NCI-H69 (cell line): ENCODE data around the gene OR2AG2.
A peak's percentile ranks its signal among the peaks of the same experiment; 100 is the strongest.
"Not testable (repeated sequence)": the region's sequence is repeated elsewhere in the genome, so short reads cannot be mapped to it uniquely, and the experiment has no call there.

Source experiments
- DNase-seq: peaks from one replicate; lab custom pipeline; 2025; lab: John Stamatoyannopoulos, UW

Gene OR2AG2, protein sequence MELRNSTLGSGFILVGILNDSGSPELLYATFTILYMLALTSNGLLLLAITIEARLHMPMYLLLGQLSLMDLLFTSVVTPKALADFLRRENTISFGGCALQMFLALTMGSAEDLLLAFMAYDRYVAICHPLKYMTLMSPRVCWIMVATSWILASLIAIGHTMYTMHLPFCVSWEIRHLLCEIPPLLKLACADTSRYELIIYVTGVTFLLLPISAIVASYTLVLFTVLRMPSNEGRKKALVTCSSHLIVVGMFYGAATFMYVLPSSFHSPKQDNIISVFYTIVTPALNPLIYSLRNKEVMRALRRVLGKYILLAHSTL

DNA sequence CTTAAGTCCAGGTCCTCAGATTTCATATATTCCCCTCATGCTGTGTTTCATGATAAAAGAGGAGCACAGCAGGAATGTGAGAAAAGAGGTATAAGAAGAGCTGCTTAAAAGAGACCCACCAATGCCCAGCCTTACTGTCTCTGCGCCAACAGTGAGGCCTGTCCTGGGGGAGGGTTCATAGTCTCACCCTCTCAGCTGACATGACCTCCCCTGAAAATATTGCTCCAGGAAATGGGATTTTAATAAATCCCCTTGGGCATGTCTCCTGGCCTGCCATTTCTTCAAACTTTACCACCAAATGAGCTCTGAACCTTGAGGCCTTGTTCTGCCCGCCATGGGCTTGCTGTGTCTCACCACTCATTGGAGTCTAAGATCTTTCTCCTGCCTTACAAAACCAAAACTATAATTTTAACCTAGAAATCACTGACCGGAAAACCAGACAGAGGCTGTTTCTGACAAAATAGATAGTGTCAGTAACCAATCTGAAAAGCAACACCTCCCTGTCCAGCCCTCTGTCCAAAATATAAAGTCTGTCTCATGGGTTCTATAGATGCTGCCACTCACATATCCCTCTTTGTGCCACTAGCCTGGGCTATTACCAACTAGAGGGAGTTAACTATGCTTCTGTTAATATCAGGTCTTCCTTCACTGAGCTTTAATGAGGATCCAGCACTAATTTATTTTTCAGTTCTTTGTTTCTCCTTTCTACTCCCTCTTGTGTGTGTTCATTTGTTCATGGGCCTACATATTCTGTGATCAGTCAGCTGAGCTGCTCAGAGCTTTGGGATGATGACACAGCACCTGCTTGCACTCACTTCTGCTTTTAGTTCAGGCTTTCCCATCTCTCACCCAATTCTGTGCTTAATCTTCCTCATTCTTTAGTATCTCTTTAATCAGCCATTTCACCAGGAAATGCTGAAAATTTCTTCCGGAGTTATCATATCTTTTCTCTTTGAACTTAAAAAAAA lies at the start of gene OR2AG2:
TSS of gene OR2AG2 (minus strand) at position 51 of the 968 bp plus-strand sequence. CDS start 3,019 bp downstream, outside the sequence.
- DNase-seq = no peak

DNA sequence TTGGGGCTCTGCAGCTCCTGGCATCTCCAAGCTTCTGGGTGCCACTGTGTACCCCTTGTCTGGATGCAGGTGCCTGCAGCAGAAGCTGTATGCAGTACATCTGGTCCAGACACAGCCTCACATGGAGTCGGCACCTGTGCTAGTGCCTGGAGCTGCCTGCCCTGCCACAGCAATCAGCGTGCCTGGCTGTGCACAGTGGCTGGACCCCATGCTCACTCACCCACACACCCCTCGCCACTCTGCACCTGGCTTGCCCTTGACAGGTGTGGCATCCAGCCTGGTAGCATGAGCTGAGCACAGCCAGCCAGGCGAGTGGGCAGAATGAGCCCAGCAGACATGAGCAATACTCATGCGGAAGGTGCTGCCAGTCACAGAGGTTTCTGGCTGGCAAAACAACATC lies 47.2 kb upstream of the OR2AG2 start:
- DNase-seq = no peak

GRCh38 chr11:6817694-6818093 lies 45.9 kb upstream of the OR2AG2 start:
- DNase-seq = peak; percentile 8

- DNase-seq = no peak
Measured at GRCh38 chr11:6813656-6814055, 41.9 kb upstream of the OR2AG2 start.

GRCh38 chr11:6812390-6813005 lies 40.7 kb upstream of the OR2AG2 start:
- peak; percentile 38 for DNase-seq

GRCh38 chr11:6801075-6801474 lies 29.3 kb upstream of the OR2AG2 start:
- DNase-seq = not testable (repeated sequence)

- no peak for DNase-seq
Measured at GRCh38 chr11:6799402-6799801, 27.6 kb upstream of the OR2AG2 start, which contains the start of gene OR6A2. Gene OR6A2 (minus strand): TSS chr11:6799689. CDS start chr11:6795708, 3,981 bp downstream.

GRCh38 chr11:6794639-6795038 lies 22.9 kb upstream of the OR2AG2 start:
- DNase-seq = no peak

DNA sequence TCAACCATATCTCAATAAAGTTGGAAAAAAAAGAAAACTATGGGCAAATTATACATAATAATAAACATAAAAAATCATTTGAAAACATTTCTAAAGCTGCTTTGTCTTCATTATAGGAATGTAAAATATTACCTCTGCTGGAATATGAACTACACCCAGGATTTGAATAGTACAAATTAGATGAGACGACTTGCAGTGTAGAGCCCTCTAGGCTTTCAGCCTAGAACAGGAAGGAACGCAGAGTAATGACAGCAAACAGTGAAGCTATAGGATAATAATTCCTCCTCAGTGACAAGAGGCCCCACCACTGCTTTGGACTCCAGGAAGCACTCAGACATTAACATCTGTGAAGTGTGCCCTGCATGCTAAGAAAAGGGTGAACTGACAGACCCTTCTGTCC lies 18.8 kb upstream of the OR2AG2 start:
- no peak for DNase-seq

DNA sequence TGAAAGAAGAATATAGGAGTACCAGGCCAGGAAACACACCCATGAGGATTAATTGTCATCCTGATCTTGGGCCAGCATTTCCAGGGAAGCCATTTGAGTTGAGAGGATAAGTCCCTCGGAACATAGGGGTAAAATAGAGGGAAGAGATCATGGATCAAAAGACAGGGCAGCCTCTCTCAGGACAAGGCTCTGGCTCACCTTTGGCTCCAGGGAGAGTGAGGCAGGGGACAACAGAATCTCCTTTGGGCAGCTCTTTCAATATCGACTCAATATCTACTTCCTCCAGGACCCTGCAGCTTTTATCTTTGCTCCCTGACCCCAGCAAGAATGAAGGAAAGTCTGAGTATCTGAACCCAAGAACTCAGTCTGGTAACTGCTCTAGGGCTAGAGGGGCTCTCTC lies 10.9 kb upstream of the OR2AG2 start, which contains the start of gene OR2AG1:
TSS of gene OR2AG1 (plus strand) at position 301 of the 400 bp plus-strand sequence. CDS start 2,018 bp downstream, outside the sequence.
- DNase-seq = no peak

DNA sequence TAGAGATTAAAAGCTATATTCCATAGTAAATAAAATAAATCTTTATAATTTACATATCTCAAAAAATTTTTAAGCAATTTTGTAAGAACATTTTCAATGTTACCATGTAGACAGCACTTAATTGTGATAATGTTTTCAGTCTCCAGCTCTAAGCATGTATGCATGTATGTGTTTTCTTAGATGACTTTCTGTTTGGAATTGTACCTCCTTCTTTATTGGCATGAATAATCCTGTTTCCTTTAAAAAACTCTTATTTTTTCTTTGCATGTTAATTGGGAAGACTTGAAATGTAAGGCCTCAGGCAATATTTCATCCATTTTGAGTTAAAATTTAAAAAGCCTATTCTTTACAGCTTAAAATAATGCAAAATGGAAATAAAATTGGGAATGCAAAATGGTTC lies 9.1 kb upstream of the OR2AG2 start:
- DNase-seq = no peak

GRCh38 chr11:6778518-6778917 lies 6.7 kb upstream of the OR2AG2 start:
- no peak for DNase-seq

DNA sequence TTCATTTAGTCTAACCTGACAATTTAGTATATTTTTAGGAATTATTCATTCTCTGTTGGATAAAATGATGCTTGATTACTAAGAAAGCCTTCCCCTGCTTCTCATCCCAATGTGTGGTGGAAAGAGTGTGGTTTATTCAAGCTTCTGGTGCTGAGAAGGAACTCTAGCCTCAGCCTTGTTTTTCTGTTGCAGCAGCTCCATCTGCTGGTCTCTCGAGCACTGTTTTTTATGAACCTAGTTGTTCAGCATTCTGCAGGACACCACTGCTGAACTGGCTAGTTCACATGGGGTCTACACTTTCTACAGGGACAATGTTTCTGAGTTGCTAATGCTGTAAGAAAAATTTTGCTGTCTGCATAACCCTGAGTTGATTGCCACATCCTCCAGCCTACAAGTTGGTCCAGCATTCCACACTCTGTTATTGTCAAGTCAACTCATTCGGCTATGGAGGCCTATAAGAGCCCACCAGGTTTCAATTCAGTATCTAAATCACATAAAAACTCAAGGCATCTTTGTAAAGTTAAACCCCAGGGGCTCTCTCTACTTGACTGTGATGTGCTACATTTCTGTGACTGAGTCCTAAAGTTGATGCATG lies 14.3 kb downstream of the OR2AG2 start:
- peak; percentile 45 for DNase-seq

GRCh38 chr11:6755953-6756347 lies 15.8 kb downstream of the OR2AG2 start:
- no peak for DNase-seq

DNA sequence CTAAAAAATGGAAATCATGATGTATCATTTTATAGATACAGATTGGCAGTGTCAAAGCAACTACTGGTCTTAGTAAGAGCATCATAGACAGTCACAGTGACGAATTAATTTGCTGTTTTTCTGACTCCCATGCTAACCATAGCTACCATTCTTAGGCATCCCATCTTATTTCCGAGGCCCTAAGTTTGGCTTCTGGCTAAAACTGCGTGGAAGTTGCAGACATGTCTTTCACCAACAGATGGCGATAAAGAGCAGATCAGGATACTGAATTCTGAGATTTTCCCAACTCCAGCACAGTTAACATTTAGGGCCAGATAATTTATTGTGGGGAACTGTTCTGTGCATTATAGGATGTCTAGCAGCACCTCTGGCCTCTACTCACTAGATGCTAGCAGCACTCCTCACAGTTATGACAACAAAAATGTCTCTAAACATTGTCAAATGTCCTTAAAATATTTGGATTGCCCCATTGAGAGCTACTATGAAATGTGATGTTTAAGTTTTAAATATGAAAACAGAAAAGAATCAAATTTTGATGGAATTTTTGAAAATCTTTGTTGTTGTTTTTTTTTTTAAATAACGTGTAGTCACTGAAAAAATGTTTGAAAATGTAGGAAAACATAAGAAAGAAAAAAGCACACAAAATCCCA lies 16.3 kb downstream of the OR2AG2 start:
- DNase-seq = peak; percentile 47

- no peak for DNase-seq
Measured at GRCh38 chr11:6747097-6747668, 24.6 kb downstream of the OR2AG2 start.

DNA sequence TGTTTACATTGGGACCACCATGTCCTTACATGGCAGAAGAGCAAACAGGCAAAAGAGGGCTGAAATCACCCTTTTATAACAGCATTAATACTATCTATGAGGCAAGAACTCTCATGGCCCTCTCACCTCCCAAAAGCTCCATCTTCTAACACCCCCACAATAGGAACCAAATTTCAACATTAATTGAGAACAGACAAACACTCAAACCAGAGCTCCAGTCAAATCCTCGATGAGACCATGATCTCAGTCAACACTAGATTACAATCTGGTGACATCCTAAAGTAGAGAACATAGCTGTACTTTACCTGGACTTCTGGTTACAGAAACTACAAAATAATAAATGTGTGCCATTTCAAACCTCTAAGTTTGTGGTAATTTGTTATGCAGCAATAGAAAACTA lies 25.1 kb downstream of the OR2AG2 start:
- DNase-seq = no peak

- DNase-seq = no peak
Measured at GRCh38 chr11:6746086-6746618, 25.6 kb downstream of the OR2AG2 start.

GRCh38 chr11:6745465-6746015 lies 26.2 kb downstream of the OR2AG2 start:
- DNase-seq = no peak

DNA sequence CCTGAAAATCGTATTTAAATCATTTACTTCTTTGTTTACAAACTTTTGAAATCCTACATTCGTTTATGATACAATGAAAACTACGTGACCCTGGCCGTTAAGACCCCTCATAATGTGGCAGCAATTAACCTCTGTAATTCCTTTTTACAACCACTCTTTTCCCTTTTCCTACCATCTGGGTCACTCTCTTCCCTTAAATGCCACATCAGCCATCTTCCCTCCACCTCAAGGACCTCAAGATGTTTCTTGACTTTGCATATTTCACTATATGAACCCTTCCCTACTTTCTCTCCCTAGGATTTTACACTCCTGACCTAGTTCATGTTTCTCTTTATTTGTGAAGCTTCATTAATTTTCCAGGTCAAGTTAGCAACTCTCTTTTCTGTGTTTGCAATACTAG lies 26.8 kb downstream of the OR2AG2 start:
- DNase-seq = no peak
